HepG2 (cell line): ENCODE results near the gene SBSN. TPM values are rescaled to one million over a fixed set of nuclear protein-coding genes. Genes with fewer than 3 reads are reported as not detected.

Experiments used
- ARID4A ChIP-seq: sonication (generic); formaldehyde crosslinking; IDR thresholded peaks from 2 replicates; pipeline ENCODE4 v1.5.0; 2020; ENCODE audit warnings: mild to moderate bottlenecking, missing genetic modification reagents, borderline replicate concordance
- EHMT2 ChIP-seq: fragments of 200-600 bp; sonication (generic); IDR thresholded peaks from 2 replicates; pipeline ENCODE4 v1.7.0; 2017; ENCODE audit warnings: antibody characterized with exemption, low read depth, low read length, borderline replicate concordance
- FOXA1 ChIP-seq, 2 experiments: fragments of 450-650 bp in 1 of 2; sonication (generic) in 1 of 2; formaldehyde crosslinking in 1 of 2; IDR thresholded peaks; 2 replicates each; pipeline versions ENCODE4 v1.4.0 to v1.6.1; 2016 to 2020; ENCODE audit warnings: missing genetic modification reagents in 1 of 2
- FOXM1 ChIP-seq: sonication (generic); formaldehyde crosslinking; IDR thresholded peaks from 2 replicates; pipeline ENCODE4 v1.5.0; 2020; ENCODE audit warnings: missing genetic modification reagents
- GFI1 ChIP-seq: sonication (generic); formaldehyde crosslinking; IDR thresholded peaks from 2 replicates; pipeline ENCODE4 v1.5.0; 2020; ENCODE audit warnings: missing genetic modification reagents, mild to moderate bottlenecking, borderline replicate concordance
- HIVEP1 ChIP-seq: sonication (generic); formaldehyde crosslinking; IDR thresholded peaks from 2 replicates; pipeline ENCODE4 v1.4.0; 2020; ENCODE audit warnings: mild to moderate bottlenecking, missing genetic modification reagents
- JUND ChIP-seq: sonication (generic); formaldehyde crosslinking; IDR thresholded peaks from 2 replicates; pipeline ENCODE4 v1.8.0; 2022; ENCODE audit warnings: mild to moderate bottlenecking, missing genetic modification reagents
- KLF11 ChIP-seq: IDR thresholded peaks from 2 replicates; pipeline ENCODE4 v1.6.1; 2016; ENCODE audit warnings: missing compliant biosample characterization
- KMT2A ChIP-seq: sonication (generic); formaldehyde crosslinking; IDR thresholded peaks from 2 replicates; pipeline ENCODE4 v1.4.0; 2020; ENCODE audit warnings: missing genetic modification reagents
- LBX2 ChIP-seq: sonication (generic); formaldehyde crosslinking; IDR thresholded peaks from 2 replicates; pipeline ENCODE4 v1.5.0; 2020; ENCODE audit warnings: missing genetic modification reagents, mild to moderate bottlenecking, borderline replicate concordance
- MTA3 ChIP-seq: sonication (generic); formaldehyde crosslinking; IDR thresholded peaks from 2 replicates; pipeline ENCODE4 v1.4.0; 2020; ENCODE audit warnings: missing genetic modification reagents
- NCOA1 ChIP-seq: sonication (generic); formaldehyde crosslinking; IDR thresholded peaks from 2 replicates; pipeline ENCODE4 v1.9.0; 2021; ENCODE audit warnings: missing genetic modification reagents
- RXRA ChIP-seq: sonication (generic); formaldehyde crosslinking; IDR thresholded peaks from 2 replicates; pipeline ENCODE4 v1.5.1; 2020; ENCODE audit warnings: missing genetic modification reagents
- ZKSCAN1 ChIP-seq: fragments of 150-350 bp; IDR thresholded peaks from 2 replicates; pipeline ENCODE4 v1.6.1; 2014; ENCODE audit warnings: low read length
- ZNF33A ChIP-seq: sonication (generic); formaldehyde crosslinking; IDR thresholded peaks from 2 replicates; pipeline ENCODE4 v1.5.1; 2020; ENCODE audit warnings: missing genetic modification reagents, mild to moderate bottlenecking, moderate library complexity, borderline replicate concordance
- ZNF343 ChIP-seq: sonication (generic); formaldehyde crosslinking; IDR thresholded peaks from 2 replicates; pipeline ENCODE4 v1.4.0; 2020; ENCODE audit warnings: mild to moderate bottlenecking, missing genetic modification reagents
- ZNF704 ChIP-seq: sonication (generic); formaldehyde crosslinking; IDR thresholded peaks from 2 replicates; pipeline ENCODE4 v1.8.1; 2023; ENCODE audit warnings: mild to moderate bottlenecking, inconsistent platforms, moderate library complexity, missing genetic modification reagents, borderline replicate concordance
- ZNF83 ChIP-seq: sonication (generic); formaldehyde crosslinking; IDR thresholded peaks from 2 replicates; pipeline ENCODE4 v1.4.0; 2020; ENCODE audit warnings: missing genetic modification reagents, mild to moderate bottlenecking, borderline replicate concordance
- polyA plus RNA-seq, 8 experiments: library from polyadenylated mRNA; depleted of rRNA in 3 of 8; stranded (reverse) in 7 of 8; unstranded in 1 of 8; fragments of >200 nt; fragmentation: Illumina TruSeq in 4 of 8; extraction: Trizol in 4 of 8; gene quantifications; 2 replicates each; pipeline versions ENCODE4 v1.2.1 to v1.2.3, GENCODE V29; 2011 to 2016; ENCODE audit warnings: low read depth in 4 of 8, missing spikeins in 1 of 8, mixed read lengths in 1 of 8; ENCODE audit not compliant: insufficient read depth in 1 of 8
- total RNA-seq, 5 experiments: library from RNA; depleted of rRNA; stranded (reverse); fragments of >200 nt; fragmentation: Illumina TruSeq; extraction: Trizol; gene quantifications; 2 replicates each; pipeline ENCODE4 v1.2.3, GENCODE V29; 2016; ENCODE audit warnings: low read depth in 1 of 5
- TF ChIP-seq, protein P1 (sequence below): sonication (generic); formaldehyde crosslinking; conservative IDR thresholded peaks from 2 replicates; pipeline ENCODE4 v1.8.0; 2022; ENCODE audit warnings: missing genetic modification reagents
- TF ChIP-seq, protein P2 (sequence below): sonication (generic); formaldehyde crosslinking; IDR thresholded peaks from 2 replicates; pipeline ENCODE4 v1.4.0; 2020; ENCODE audit warnings: missing genetic modification reagents

SBSN gene
- total and polyA plus RNA-seq, 2 of the 13 experiments (the other 11 are each of a cell fraction or from before 2014, with no cell fraction given): not detected

DNA sequence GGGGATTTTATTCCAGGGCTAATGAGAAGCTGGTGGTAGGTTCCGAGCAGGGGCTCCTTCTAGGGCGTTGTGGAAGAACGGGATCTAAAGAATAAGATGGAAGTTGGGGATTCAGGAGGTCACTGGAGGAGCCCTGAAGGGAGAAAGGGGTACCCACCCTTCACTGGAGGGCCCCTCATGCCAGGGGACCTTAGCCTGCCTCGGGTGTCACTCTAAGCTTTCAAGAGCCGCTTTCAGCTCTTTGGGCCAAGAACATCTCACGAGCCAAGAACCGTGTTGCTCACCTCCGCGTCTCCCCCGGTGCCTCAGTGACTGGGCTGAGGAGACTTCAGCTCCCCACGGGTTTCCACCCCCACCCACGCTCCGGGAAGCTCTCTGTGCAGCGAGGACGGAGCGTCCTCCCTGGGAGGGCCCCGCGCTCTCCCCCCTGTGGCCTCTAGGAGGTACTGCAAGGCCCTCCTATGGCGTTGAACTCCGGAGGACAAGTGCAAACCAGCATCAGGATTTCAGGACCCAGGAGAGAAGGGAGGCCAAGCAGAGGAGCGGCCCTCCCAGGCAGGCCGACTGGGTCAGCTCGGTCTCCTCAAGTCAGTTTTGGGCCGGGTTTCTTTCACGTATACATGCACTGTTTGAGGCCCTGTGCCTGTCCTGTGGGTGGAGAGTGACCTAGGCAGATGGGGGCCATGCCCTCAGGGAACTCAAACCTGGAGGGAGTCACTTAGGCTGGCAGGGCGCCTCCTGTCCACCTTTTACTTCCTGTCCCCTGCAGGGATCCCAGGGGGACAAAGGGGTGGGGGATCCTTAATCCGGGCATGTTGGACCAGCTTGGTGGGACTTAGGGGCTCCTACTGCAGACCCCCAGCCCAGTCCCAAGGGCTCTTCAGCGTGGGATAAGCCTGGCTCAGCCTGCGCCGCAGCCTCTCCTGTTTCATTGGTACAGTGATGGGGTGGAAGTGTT is 32.7 kb downstream of the SBSN start (continued):
- no peak for TF ChIP-seq KMT2A (CRISPR knock-in tag)
- TF ChIP-seq KLF11: no peak
- no peak for TF ChIP-seq LBX2 (CRISPR knock-in tag)
- TF ChIP-seq HIVEP1: 0 out of 2 replicates have a peak, but pooled peaks have one; percentile 6
- TF ChIP-seq, protein P1, sequence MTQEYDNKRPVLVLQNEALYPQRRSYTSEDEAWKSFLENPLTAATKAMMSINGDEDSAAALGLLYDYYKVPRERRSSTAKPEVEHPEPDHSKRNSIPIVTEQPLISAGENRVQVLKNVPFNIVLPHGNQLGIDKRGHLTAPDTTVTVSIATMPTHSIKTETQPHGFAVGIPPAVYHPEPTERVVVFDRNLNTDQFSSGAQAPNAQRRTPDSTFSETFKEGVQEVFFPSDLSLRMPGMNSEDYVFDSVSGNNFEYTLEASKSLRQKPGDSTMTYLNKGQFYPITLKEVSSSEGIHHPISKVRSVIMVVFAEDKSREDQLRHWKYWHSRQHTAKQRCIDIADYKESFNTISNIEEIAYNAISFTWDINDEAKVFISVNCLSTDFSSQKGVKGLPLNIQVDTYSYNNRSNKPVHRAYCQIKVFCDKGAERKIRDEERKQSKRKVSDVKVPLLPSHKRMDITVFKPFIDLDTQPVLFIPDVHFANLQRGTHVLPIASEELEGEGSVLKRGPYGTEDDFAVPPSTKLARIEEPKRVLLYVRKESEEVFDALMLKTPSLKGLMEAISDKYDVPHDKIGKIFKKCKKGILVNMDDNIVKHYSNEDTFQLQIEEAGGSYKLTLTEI: no peak
- TF ChIP-seq, protein P2, sequence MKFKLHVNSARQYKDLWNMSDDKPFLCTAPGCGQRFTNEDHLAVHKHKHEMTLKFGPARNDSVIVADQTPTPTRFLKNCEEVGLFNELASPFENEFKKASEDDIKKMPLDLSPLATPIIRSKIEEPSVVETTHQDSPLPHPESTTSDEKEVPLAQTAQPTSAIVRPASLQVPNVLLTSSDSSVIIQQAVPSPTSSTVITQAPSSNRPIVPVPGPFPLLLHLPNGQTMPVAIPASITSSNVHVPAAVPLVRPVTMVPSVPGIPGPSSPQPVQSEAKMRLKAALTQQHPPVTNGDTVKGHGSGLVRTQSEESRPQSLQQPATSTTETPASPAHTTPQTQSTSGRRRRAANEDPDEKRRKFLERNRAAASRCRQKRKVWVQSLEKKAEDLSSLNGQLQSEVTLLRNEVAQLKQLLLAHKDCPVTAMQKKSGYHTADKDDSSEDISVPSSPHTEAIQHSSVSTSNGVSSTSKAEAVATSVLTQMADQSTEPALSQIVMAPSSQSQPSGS: no peak
- no peak for TF ChIP-seq ZNF83 (CRISPR knock-in tag)
- TF ChIP-seq ARID4A (CRISPR knock-in tag): peak; percentile 42; the same call in 1 of the 2 replicates
- no peak for TF ChIP-seq ZNF33A (CRISPR knock-in tag)
- no peak for TF ChIP-seq FOXM1 (CRISPR knock-in tag)
- no peak for TF ChIP-seq EHMT2
- TF ChIP-seq GFI1: no peak
- no peak for TF ChIP-seq ZNF343 (CRISPR knock-in tag)
- TF ChIP-seq FOXA1 (IDR thresholded peaks at IDR 0.05): no peak
- no peak for TF ChIP-seq FOXA1 (CRISPR knock-in tag; IDR thresholded peaks at IDR 0.05)
- peak; percentile 10; the same call in 1 of the 2 replicates for TF ChIP-seq RXRA (CRISPR knock-in tag)
- TF ChIP-seq NCOA1 (CRISPR knock-in tag): no peak
- TF ChIP-seq JUND (CRISPR knock-in tag): no peak
- TF ChIP-seq ZNF704 (CRISPR knock-in tag): no peak
- TF ChIP-seq MTA3 (CRISPR knock-in tag): no peak
- TF ChIP-seq ZKSCAN1: no peak
